HCT116 (cell line): ENCODE data around the gene SEC14L6. TPM values are rescaled to one million over a fixed set of nuclear protein-coding genes. Genes with fewer than 3 reads are reported as not detected.

Experiments used
- ATAC-seq: fragments of 200-7000 bp; cut with Tn5 transposase; 2 replicates; pipeline ENCODE4 v1.9.1; 2020; ENCODE audit warnings: mild to moderate bottlenecking, moderate library complexity
- BruUV-seq: library from RNA; stranded (reverse); fragments of 400-500 nt; replicated peaks from 2 replicates; lab custom pipeline; 2021; lab: Mats Ljungman, UMichigan
- CTCF ChIA-PET: fragments of 300-600 bp; sonication (Branson Sonifier 250); formaldehyde crosslinking; loops from one replicate; lab custom pipeline; 2021; ENCODE audit warnings: antibody characterized with exemption; lab: Charles Lee
- POLR2A ChIA-PET: fragments of 300-600, 350-600 bp; sonication (Branson Sonifier 250); formaldehyde crosslinking; loops from one replicate; lab custom pipeline; 2021; ENCODE audit warnings: antibody characterized with exemption; lab: Charles Lee
- RAD21 ChIA-PET, 2 experiments: fragments of 300-600 bp; sonication (Branson Sonifier 250); formaldehyde crosslinking; loops; one replicate each; lab custom pipeline; 2023; ENCODE audit warnings: low total read pairs in 2 of 2; ENCODE audit not compliant: uncharacterized antibody in 2 of 2, unreplicated experiment in 2 of 2, low non-redundant PET in 1 of 2; lab: Charles Lee
- DNase-seq: peaks from one replicate; pipeline ENCODE4 v3.0.0-alpha.2; 2010; ENCODE audit warnings: low read depth, low spot score
- H2AFZ ChIP-seq: fragments of 200-600 bp; shearing (Covaris generic), sonication (generic); 2 replicates; pipeline ENCODE4 v1.6.1; 2017; ENCODE audit warnings: low read depth, mixed run types, mixed read lengths, antibody characterized with exemption, low read length; ENCODE audit not compliant: poor library complexity, severe bottlenecking
- H3K27ac ChIP-seq: 2 replicates; pipeline ENCODE4 v1.5.1; 2012; ENCODE audit warnings: low read depth, low read length
- H3K27me3 ChIP-seq: fragments of 200-600 bp; sonication (generic); 2 replicates; pipeline ENCODE4 v1.6.1; 2016; ENCODE audit warnings: mixed run types, low read length, mixed read lengths; ENCODE audit not compliant: insufficient read depth
- H3K36me3 ChIP-seq, 2 experiments: fragments of 200-500 bp in 1 of 2; fragments of 200-600 bp in 1 of 2; sonication (Bioruptor generic) in 1 of 2; sonication (generic) in 1 of 2; 2 replicates each; pipeline versions ENCODE4 v1.5.1 to v1.6.1; 2014 to 2016; ENCODE audit warnings: low read length in 2 of 2, inconsistent platforms in 1 of 2, mixed read lengths in 1 of 2, mixed run types in 1 of 2; ENCODE audit not compliant: insufficient read depth in 2 of 2, control insufficient read depth in 1 of 2
- H3K4me1 ChIP-seq, 2 experiments: fragments of 200-600 bp in 1 of 2; sonication (generic) in 1 of 2; 2 replicates each; pipeline versions ENCODE4 v1.5.1 to v1.6.1; 2012 to 2017; ENCODE audit warnings: low read length in 2 of 2, inconsistent platforms in 1 of 2, mild to moderate bottlenecking in 1 of 2, mixed read lengths in 1 of 2, mixed run types in 1 of 2, moderate library complexity in 1 of 2; ENCODE audit not compliant: insufficient read depth in 2 of 2, control insufficient read depth in 1 of 2
- H3K4me2 ChIP-seq: fragments of 200-600 bp; sonication (generic); 2 replicates; pipeline ENCODE4 v1.6.1; 2017; ENCODE audit warnings: mixed run types, low read length, mixed read lengths
- H3K4me3 ChIP-seq, 2 experiments: fragments of 200-600 bp in 1 of 2; sonication (generic) in 1 of 2; replicated peaks in 1 of 2; 2 replicates each; pipeline ENCODE4 v1.5.1; 2011 to 2016; ENCODE audit warnings: low read length in 2 of 2, control low read depth in 1 of 2, low read depth in 1 of 2, mild to moderate bottlenecking in 1 of 2, mixed read lengths in 1 of 2, mixed run types in 1 of 2
- H3K79me2 ChIP-seq: fragments of 200-600 bp; sonication (generic); 2 replicates; pipeline ENCODE4 v1.6.1; 2017; ENCODE audit warnings: mild to moderate bottlenecking, mixed run types, low read length, moderate library complexity, mixed read lengths; ENCODE audit not compliant: insufficient read depth
- H3K9ac ChIP-seq: fragments of 200-600 bp; sonication (generic); 2 replicates; pipeline ENCODE4 v1.6.1; 2016; ENCODE audit warnings: low read length, mixed read lengths
- H3K9me2 ChIP-seq: fragments of 200-600 bp; sonication (generic), shearing (Covaris generic); 2 replicates; pipeline ENCODE4 v1.6.1; 2017; ENCODE audit warnings: mixed run types, mild to moderate bottlenecking, moderate library complexity; ENCODE audit not compliant: insufficient read depth
- H3K9me3 ChIP-seq, 2 experiments: fragments of 200-500 bp in 1 of 2; fragments of 200-600 bp in 1 of 2; sonication (Bioruptor generic) in 1 of 2; sonication (generic) in 1 of 2; 2 replicates each; pipeline ENCODE4 v1.6.1; 2014 to 2017; ENCODE audit warnings: low read length in 2 of 2, mixed read lengths in 2 of 2, inconsistent platforms in 1 of 2, low read depth in 1 of 2, mild to moderate bottlenecking in 1 of 2, mixed run types in 1 of 2, moderate library complexity in 1 of 2; ENCODE audit not compliant: control insufficient read depth in 1 of 2, insufficient read depth in 1 of 2
- H4K20me1 ChIP-seq: fragments of 200-600 bp; sonication (generic), shearing (Covaris generic); 2 replicates; pipeline ENCODE4 v1.6.1; 2017; ENCODE audit warnings: mixed run types, mild to moderate bottlenecking, moderate library complexity; ENCODE audit not compliant: insufficient read depth
- CBX3 ChIP-seq: IDR thresholded peaks from 2 replicates; pipeline ENCODE4 v1.6.1; 2012; ENCODE audit warnings: low read depth
- EZH2phosphoT487 ChIP-seq: fragments of 200-600 bp; IDR thresholded peaks from 2 replicates; pipeline ENCODE4 v1.6.1; 2018; ENCODE audit warnings: antibody characterized with exemption, borderline replicate concordance
- RAD21 ChIP-seq: IDR thresholded peaks from 2 replicates; pipeline ENCODE4 v1.6.1; 2012; ENCODE audit warnings: low read depth, mild to moderate bottlenecking
- SRF ChIP-seq: IDR thresholded peaks from 2 replicates; pipeline ENCODE4 v1.6.1; 2012; ENCODE audit warnings: low read depth
- YY1 ChIP-seq: IDR thresholded peaks from 2 replicates; pipeline ENCODE4 v1.6.1; 2011; ENCODE audit warnings: low read length, low read depth, moderate library complexity, mild to moderate bottlenecking; ENCODE audit not compliant: insufficient replicate concordance; ENCODE audit errors: extremely low read depth
- intact Hi-C: fragments of 100-400 bp; cut with micrococcal nuclease; formaldehyde crosslinking; loops from 2 replicates; pipeline ENCODE4 v1.10.0; 2022
- total RNA-seq: library from RNA; stranded (reverse); gene quantifications from one replicate; pipeline ENCODE4 v1.2.1, GENCODE V29; 2021; ENCODE audit not compliant: unreplicated experiment
- TF ChIP-seq, protein P1 (sequence below): IDR thresholded peaks from 2 replicates; pipeline ENCODE4 v1.6.1; 2011; ENCODE audit warnings: mild to moderate bottlenecking, low read length, moderate library complexity; ENCODE audit not compliant: insufficient replicate concordance; ENCODE audit errors: extremely low read depth
- TF ChIP-seq, protein P2 (sequence below): IDR thresholded peaks from 2 replicates; pipeline ENCODE4 v1.6.1; 2012

Gene SEC14L6
- total RNA-seq, 1 experiment from 2014 or later: not detected

DNA sequence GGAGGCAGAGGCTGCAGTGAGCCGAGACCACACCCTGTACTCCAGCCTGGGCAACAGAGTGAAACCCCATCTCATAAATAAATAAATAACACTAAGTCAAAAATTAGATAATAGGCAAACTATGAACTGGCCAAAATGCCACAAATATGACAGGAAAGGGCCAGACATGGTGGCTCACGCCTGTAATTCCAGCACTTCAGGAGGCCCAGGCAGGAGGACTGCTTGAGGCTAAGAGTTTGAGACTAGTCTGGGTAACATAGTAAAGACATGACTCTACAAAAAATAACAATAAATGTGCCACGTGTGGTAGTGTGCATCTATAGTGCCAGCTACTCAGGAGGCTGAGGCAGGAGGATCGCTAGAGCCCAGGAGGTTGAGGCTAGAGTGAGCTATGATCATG lies 19.9 kb downstream of the SEC14L6 start:
- H3K79me2 ChIP-seq: no peaks in the 10 kb centered on the region
- intact Hi-C loops: no loop called here
- H3K4me2 ChIP-seq: no peak overlapping the region
- H3K9ac ChIP-seq: no peak overlapping the region
- no peaks in the 10 kb centered on the region for H3K9me3 ChIP-seq
- H3K27me3 ChIP-seq: no peaks in the 10 kb centered on the region
- no peaks in the 10 kb centered on the region for H3K9me2 ChIP-seq
- ATAC-seq (no peak), DNase-seq (no peak)
- ChIA-PET RAD21 (no interaction called here), POLR2A (no interaction called here), CTCF (no interaction called here)
- no peaks in the 10 kb centered on the region for H4K20me1 ChIP-seq
- H3K4me1 ChIP-seq: no peaks in the 10 kb centered on the region
- H2AFZ ChIP-seq: no peak overlapping the region
- no peaks in the 10 kb centered on the region for H3K36me3 ChIP-seq
- no TSS peak for BruUV-seq
- no peak overlapping the region for H3K4me3 ChIP-seq
- no peak overlapping the region for H3K27ac ChIP-seq
- TF ChIP-seq YY1 (no peak), SRF (no peak), EZH2phosphoT487 (no peak), RAD21 (no peak), CBX3 (no peak)
- TF ChIP-seq, protein P1, sequence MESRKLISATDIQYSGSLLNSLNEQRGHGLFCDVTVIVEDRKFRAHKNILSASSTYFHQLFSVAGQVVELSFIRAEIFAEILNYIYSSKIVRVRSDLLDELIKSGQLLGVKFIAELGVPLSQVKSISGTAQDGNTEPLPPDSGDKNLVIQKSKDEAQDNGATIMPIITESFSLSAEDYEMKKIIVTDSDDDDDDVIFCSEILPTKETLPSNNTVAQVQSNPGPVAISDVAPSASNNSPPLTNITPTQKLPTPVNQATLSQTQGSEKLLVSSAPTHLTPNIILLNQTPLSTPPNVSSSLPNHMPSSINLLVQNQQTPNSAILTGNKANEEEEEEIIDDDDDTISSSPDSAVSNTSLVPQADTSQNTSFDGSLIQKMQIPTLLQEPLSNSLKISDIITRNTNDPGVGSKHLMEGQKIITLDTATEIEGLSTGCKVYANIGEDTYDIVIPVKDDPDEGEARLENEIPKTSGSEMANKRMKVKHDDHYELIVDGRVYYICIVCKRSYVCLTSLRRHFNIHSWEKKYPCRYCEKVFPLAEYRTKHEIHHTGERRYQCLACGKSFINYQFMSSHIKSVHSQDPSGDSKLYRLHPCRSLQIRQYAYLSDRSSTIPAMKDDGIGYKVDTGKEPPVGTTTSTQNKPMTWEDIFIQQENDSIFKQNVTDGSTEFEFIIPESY: no peak
- TF ChIP-seq, protein P2, sequence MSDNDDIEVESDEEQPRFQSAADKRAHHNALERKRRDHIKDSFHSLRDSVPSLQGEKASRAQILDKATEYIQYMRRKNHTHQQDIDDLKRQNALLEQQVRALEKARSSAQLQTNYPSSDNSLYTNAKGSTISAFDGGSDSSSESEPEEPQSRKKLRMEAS: no peak
